Psoas muscle (tissue), 8 donors: ENCODE measurements around the gene EVPL. TPM values are rescaled to one million over a fixed set of nuclear protein-coding genes. Genes with fewer than 3 reads are reported as not detected.
A peak's percentile ranks its signal among the peaks of the same experiment; 100 is the strongest.

ENCODE experiments used
- ATAC-seq, 4 donors: fragments of 200-7000 bp; cut with Tn5 transposase; one replicate each; pipeline ENCODE4 v1.9.1; 2020; ENCODE audit warnings: moderate library complexity in 3 of 4, mild to moderate bottlenecking in 2 of 4
- DNase-seq, 2 donors: peaks; one replicate each; pipeline ENCODE4 v3.0.0-alpha.2; 2020
- H3K27ac ChIP-seq: fragments of 200-600 bp; one replicate; pipeline ENCODE4 v1.8.0; 2022
- H3K27me3 ChIP-seq, 3 donors: fragments of 200-600 bp in 1 of 3; one replicate each; pipeline versions ENCODE4 v1.6.1 to v1.8.0; 2013 to 2022; ENCODE audit warnings: low read length in 2 of 3, mild to moderate bottlenecking in 2 of 3, moderate library complexity in 1 of 3; ENCODE audit not compliant: insufficient read depth in 3 of 3
- H3K36me3 ChIP-seq, 2 donors: fragments of 200-600 bp in 1 of 2; one replicate each; pipeline versions ENCODE4 v1.6.1 to v1.8.0; 2013 to 2022; ENCODE audit warnings: low read depth in 1 of 2, mild to moderate bottlenecking in 1 of 2, moderate library complexity in 1 of 2; ENCODE audit not compliant: insufficient read depth in 1 of 2
- H3K4me1 ChIP-seq: fragments of 200-600 bp; one replicate; pipeline ENCODE4 v1.8.0; 2022
- H3K4me3 ChIP-seq: fragments of 200-600 bp; one replicate; pipeline ENCODE4 v1.8.0; 2022; ENCODE audit warnings: mild to moderate bottlenecking
- H3K9me3 ChIP-seq: fragments of 200-600 bp; one replicate; pipeline ENCODE4 v1.8.0; 2022
- WGBS, 3 donors: extraction: QIAGEN DNeasy Blood & Tissue Kit; methylation state at CpG; one replicate each; pipeline versions ENCODE4 v1.1.6 to v1.1.7; 2013; 5-methylcytosine and 5-hydroxymethylcytosine counted together
- intact Hi-C, 2 donors: fragments of 100-400 bp; cut with DNase I; formaldehyde crosslinking; loops; one replicate each; pipeline versions ENCODE4 v1.11.0 to v1.14.2; 2022
- polyA plus RNA-seq, 3 donors: library from polyadenylated mRNA; stranded (reverse); fragments of 200-250 nt; gene quantifications; one replicate each; pipeline ENCODE4 v1.2.3, GENCODE V29; 2013
- total RNA-seq, 4 donors: library from RNA; stranded (reverse); fragmentation: NEBNext Ultra II Directional in 2 of 4; extraction: Animal tissue kit (Norgen Biotek cat#: 25700) in 2 of 4; gene quantifications; one replicate each; pipeline versions ENCODE4 v1.2.1 to v1.2.4, GENCODE V29; 2021 to 2023
- TF ChIP-seq, protein P1 (sequence below): fragments of 200-600 bp; IDR thresholded peaks from one replicate; pipeline ENCODE4 v1.8.0; 2022; ENCODE audit warnings: antibody characterized with exemption
- donor health status: healthy with polysubstance abuse.
- donor health status: DM: no; HTN: no; CAD: no; lungs with moderate emphysema.
- donor health status: Bipolar disorder and iron deficiency.
- donor health status: healthy.
- donor health status: DM: yes; HTN: yes; CAD: no.
- donor health status: DM: no; HTN: no; CAD: no.
- donor health status: DM: no; HTN: no; CAD: no.
- donor health status: DM: yes; HTN: yes; CAD: no.

EVPL gene
- total and polyA plus RNA-seq, 7 donors, result 0.03 to 0.36 (median 0.11) TPM; not detected in 1

DNA sequence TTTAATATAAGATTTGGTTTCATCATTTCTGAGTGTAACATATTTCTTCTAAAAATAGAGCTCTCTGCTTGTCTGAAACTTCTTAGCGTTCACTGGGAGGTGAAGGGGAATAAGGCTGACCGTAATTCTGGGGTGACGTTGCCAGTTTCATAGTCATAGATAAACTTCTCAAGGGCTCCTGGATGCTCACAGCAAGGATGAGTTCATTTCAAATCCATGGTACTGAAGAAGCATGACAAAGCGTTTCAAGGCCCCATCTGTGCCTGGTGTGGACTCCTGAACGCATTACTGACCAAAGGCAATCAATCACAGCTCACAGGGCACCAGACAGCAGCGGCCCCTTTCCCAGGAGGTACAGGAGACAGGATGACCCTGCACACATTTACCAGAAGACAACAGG is 12.0 kb upstream of the EVPL start:
- H3K27ac ChIP-seq, result no peak overlapping the region
- ATAC-seq, result peak in 1 of 4 donors; percentile 14
- TF ChIP-seq, protein P1, sequence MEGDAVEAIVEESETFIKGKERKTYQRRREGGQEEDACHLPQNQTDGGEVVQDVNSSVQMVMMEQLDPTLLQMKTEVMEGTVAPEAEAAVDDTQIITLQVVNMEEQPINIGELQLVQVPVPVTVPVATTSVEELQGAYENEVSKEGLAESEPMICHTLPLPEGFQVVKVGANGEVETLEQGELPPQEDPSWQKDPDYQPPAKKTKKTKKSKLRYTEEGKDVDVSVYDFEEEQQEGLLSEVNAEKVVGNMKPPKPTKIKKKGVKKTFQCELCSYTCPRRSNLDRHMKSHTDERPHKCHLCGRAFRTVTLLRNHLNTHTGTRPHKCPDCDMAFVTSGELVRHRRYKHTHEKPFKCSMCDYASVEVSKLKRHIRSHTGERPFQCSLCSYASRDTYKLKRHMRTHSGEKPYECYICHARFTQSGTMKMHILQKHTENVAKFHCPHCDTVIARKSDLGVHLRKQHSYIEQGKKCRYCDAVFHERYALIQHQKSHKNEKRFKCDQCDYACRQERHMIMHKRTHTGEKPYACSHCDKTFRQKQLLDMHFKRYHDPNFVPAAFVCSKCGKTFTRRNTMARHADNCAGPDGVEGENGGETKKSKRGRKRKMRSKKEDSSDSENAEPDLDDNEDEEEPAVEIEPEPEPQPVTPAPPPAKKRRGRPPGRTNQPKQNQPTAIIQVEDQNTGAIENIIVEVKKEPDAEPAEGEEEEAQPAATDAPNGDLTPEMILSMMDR, result no peak
- 55 to 73% (median 65%) methylated on average over 6 of the region's 6 CpGs for WGBS, 3 donors
- peaks cover 8 to 71% of the 10 kb centered on the region in 2 donors for H3K36me3 ChIP-seq
- DNase-seq, result no peak
- no peaks in the 10 kb centered on the region for H3K4me1 ChIP-seq
- no peaks in the 10 kb centered on the region for H3K9me3 ChIP-seq
- no peak overlapping the region for H3K4me3 ChIP-seq
- H3K27me3 ChIP-seq, result no peaks in the 10 kb centered on the region
- intact Hi-C loops, result no loop called here

DNA sequence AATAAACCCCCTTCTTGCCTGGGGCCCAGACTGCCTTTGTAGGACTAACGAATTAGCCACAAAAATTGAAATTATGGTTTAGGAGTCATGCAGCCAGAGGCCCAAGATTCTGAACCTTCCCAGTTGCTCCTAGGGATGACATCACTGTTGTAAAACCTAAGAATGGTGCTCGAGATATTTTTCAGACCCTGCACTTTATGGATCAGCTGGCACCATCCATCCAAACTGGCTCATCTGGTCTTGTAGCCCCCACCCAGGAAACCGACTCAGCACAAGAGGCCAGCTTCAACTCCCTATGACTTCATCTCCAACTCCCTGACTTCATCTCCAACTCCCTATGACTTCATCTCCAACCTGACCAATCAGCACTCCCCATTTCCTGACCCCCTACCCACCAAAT is 10.9 kb upstream of the EVPL start:
- Histone ChIP-seq H3K4me1 (no peaks in the 10 kb centered on the region), H3K9me3 (no peaks in the 10 kb centered on the region), H3K4me3 (no peak overlapping the region), H3K27me3 (no peaks in the 10 kb centered on the region), H3K27ac (no peak overlapping the region), H3K36me3 (peaks cover 3 to 60% of the 10 kb centered on the region in 2 donors)
- intact Hi-C loops, result no loop called here
- WGBS, 3 donors, result 67 to 75% (median 69%) methylated on average over 3 of the region's 3 CpGs
- TF ChIP-seq, protein P1, result no peak
- DNase-seq (no peak), ATAC-seq (no peak)

DNA sequence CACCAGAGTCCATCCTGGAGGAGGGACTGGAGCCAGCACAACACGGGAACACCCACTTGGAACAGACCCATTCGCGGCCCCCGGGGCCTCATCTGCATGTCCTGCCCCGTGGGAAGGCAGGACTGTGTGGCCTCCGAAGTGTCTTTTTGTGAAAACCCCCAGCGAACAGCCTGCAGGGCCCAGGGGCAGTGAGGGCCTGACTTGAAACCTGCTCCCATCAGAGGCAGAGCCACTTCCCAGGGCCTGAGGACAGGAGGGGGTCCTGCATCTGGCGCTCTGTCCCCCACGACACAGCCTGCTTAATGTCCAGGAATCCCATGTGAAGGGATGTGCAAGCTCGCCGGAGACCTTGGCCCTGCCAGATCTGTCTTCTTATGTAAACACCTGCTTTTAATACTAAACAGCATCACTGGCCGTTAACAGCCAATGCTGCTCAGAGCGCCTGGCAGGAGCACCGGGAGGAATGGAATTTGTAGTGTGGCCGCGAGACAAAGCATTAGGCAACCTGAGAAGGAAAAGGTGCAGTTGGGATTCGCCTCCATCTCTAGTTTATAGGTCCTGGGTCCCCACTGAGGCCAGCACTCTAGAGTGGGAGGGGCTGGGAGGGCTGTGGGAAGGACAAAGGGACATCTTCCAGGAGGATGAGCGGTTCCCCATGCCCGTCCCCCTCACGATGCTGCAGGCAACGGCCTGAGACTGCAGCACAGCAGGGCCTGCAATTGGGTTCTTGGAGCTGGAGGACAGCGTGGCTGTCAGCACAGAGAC is 9.6 kb upstream of the EVPL start:
- DNase-seq (no peak), ATAC-seq (no peak)
- H3K27me3 ChIP-seq, result no peaks in the 10 kb centered on the region
- TF ChIP-seq, protein P1, result no peak
- no peaks in the 10 kb centered on the region for H3K4me1 ChIP-seq
- no peak overlapping the region for H3K27ac ChIP-seq
- WGBS, 3 donors, result 43 to 51% (median 46%) methylated on average over 22 of the region's 22 CpGs
- intact Hi-C loops, result no loop called here
- no peak overlapping the region for H3K4me3 ChIP-seq
- peaks cover 3 to 47% of the 10 kb centered on the region in 2 donors for H3K36me3 ChIP-seq
- H3K9me3 ChIP-seq, result no peaks in the 10 kb centered on the region

DNA sequence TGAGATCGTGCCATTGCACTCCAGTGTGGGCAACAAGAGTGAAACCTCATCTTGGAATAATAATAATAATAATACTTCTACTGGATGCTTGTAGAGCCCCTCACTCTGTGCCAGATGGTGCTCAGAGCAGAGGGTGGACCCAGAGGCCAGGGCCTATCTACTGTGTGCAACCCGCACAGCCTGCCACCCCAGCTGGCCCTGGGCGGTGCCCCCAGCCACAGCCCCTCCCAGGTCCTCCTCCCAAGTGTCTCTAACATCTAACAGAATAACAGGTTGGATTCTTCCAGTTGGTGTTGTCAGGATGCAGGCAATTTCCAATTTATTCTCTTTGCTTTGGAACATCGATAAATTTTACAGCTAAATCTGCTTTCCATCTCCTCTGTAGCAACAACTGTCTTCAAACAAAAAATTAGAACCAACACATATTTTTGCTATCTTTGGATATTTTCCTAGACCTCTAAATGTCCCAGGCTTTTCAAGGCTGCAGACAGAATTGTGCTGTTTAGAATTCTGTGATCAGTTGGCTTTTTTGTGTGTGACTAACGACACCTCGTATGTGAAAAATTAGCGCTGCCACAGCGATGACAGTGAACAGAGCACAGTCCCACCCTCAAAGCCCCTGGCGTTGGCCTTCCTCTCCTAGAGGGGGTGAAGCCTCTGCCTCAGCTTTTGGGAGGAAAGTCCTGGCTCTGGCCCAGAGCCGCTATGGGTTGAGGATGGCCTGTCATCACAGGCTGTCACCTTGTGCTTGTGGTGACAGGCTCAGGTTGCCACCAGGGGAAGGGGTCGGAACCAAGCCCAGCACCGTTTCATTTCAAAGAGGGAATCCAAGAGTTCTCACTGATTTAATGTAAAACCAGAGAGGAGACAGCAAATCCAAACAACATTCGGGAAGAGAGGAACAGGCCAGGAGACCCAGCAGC is 7.6 kb upstream of the EVPL start:
- no peak overlapping the region for H3K27ac ChIP-seq
- no peaks in the 10 kb centered on the region for H3K27me3 ChIP-seq
- intact Hi-C loops, result no loop called here
- H3K4me3 ChIP-seq, result no peak overlapping the region
- no peaks in the 10 kb centered on the region for H3K4me1 ChIP-seq
- TF ChIP-seq, protein P1, result no peak
- H3K9me3 ChIP-seq, result no peaks in the 10 kb centered on the region
- DNase-seq (no peak), ATAC-seq (no peak)
- H3K36me3 ChIP-seq, result peaks cover 0 to 27% of the 10 kb centered on the region in 2 donors
- 82 to 85% (median 85%) methylated on average over 13 of the region's 13 CpGs for WGBS, 3 donors
